HG02852 (cell line): ENCODE measurements around the gene ETFB.
"Not testable (repeated sequence)": the region's sequence is repeated elsewhere in the genome, so short reads cannot be mapped to it uniquely, and the experiment has no call there.

Experiments
- ATAC-seq: cut with Tn5 transposase; IDR thresholded peaks from one replicate; pipeline ENCODE4 v1.9.1; 2021; ENCODE audit warnings: mild to moderate bottlenecking, moderate library complexity; ENCODE audit not compliant: unreplicated experiment

Gene ETFB

GRCh38 chr19:51365965-51366388 is at the start of gene ETFB:
TSS of gene ETFB (minus strand) at chr19:51366388. CDS start at chr19:51366326, 62 bp downstream.
- no peak for ATAC-seq

- no peak for ATAC-seq
Measured at GRCh38 chr19:51415187-51415586, 49.0 kb upstream of the ETFB start.

- ATAC-seq, result no peak
Measured at GRCh38 chr19:51410950-51411748, 45.0 kb upstream of the ETFB start.

- ATAC-seq, result no peak
Measured at GRCh38 chr19:51407511-51408131, 41.4 kb upstream of the ETFB start.

GRCh38 chr19:51402117-51402516 is 35.9 kb upstream of the ETFB start:
- no peak for ATAC-seq

GRCh38 chr19:51399936-51400335 is 33.7 kb upstream of the ETFB start:
- ATAC-seq, result not testable (repeated sequence)

GRCh38 chr19:51399231-51399630 is 33.0 kb upstream of the ETFB start:
- no peak for ATAC-seq

GRCh38 chr19:51398096-51398704 is 32.0 kb upstream of the ETFB start:
- ATAC-seq, result no peak

- not testable (repeated sequence) for ATAC-seq
Measured at GRCh38 chr19:51397453-51397852, 31.3 kb upstream of the ETFB start.

GRCh38 chr19:51396175-51396574 is 30.0 kb upstream of the ETFB start:
- no peak for ATAC-seq

- ATAC-seq, result peak; percentile 82
Measured at GRCh38 chr19:51394050-51394836, 28.1 kb upstream of the ETFB start.

GRCh38 chr19:51392701-51393100 is 26.5 kb upstream of the ETFB start:
- ATAC-seq, result no peak

GRCh38 chr19:51391073-51391611 is 25.0 kb upstream of the ETFB start:
- no peak for ATAC-seq

GRCh38 chr19:51389143-51389542 is 23.0 kb upstream of the ETFB start:
- no peak for ATAC-seq

GRCh38 chr19:51387924-51388389 is 21.8 kb upstream of the ETFB start, which contains the start of gene LIM2:
TSS of gene LIM2 (minus strand) at chr19:51387974. CDS start at chr19:51387443, 531 bp downstream.
- no peak for ATAC-seq

GRCh38 chr19:51386882-51387520 is 20.8 kb upstream of the ETFB start:
- no peak for ATAC-seq

GRCh38 chr19:51382004-51382403 is 15.8 kb upstream of the ETFB start:
- ATAC-seq, result no peak

GRCh38 chr19:51380379-51380778 is 14.2 kb upstream of the ETFB start:
- no peak for ATAC-seq

GRCh38 chr19:51377422-51377821 is 11.2 kb upstream of the ETFB start:
- ATAC-seq, result no peak
